Measurements from ENCODE around the gene MARVELD1. TPM values are rescaled to one million over a fixed set of nuclear protein-coding genes. Genes with fewer than 3 reads are reported as not detected.

Gene MARVELD1
- total RNA-seq, 1 donor from 2014 or later: 5.6 TPM

GRCh38 chr10:97738616-97739015 lies 25.1 kb downstream of the MARVELD1 start:
- peaks cover 5% of the 10 kb centered on the region for H3K27me3 Mint-ChIP-seq
- H3K4me3 Mint-ChIP-seq: peak overlapping the region; percentile 96
- H3K36me3 Mint-ChIP-seq (ENCODE audit: low read depth): peaks cover 45% of the 10 kb centered on the region
- H3K4me1 Mint-ChIP-seq: peaks cover 44% of the 10 kb centered on the region
- intact Hi-C loops (cut with micrococcal nuclease): loop anchor here (10.0 kb wide), 2 partner anchors 164 to 314 kb away; partner anchors contain the start of genes ANKRD2 and PGAM1
- no peak for DNase-seq
- peaks cover 9% of the 10 kb centered on the region for H3K9me3 Mint-ChIP-seq
- H3K27ac Mint-ChIP-seq: no peak overlapping the region

DNA sequence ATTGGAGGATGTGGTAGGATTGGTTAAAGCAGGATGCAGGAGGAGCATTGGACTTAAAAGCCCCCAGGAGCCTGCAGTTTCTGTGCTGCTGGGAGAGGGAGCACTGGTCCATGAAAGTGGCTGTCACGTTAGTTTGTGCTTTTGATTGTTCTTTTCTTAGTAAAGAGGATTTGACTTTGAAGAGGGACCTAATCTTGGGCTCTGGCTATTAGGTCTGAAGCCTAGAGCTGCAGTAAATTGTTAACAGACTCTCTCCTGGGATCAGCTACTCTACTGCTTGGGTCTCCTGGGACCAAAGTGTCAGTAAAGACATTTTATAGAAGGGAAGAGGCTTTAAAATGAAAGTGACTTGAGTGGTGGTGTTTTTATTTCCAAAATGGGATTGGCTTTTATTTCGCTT lies 27.1 kb downstream of the MARVELD1 start:
- peaks cover 58% of the 10 kb centered on the region for H3K36me3 Mint-ChIP-seq (ENCODE audit: low read depth)

GRCh38 chr10:97743169-97743943 lies 29.8 kb downstream of the MARVELD1 start:
- DNase-seq: no peak
- Mint-ChIP-seq H3K36me3 (ENCODE audit: low read depth) (peaks cover 64% of the 10 kb centered on the region), H3K4me3 (no peak overlapping the region), H3K4me1 (peaks cover 25% of the 10 kb centered on the region), H3K27me3 (no peaks in the 10 kb centered on the region), H3K9me3 (no peaks in the 10 kb centered on the region), H3K27ac (no peak overlapping the region)
- intact Hi-C loops (cut with micrococcal nuclease): no loop called here

More for the DNA sequence above, 27.1 kb downstream of the MARVELD1 start:
- no peak for DNase-seq
- Mint-ChIP-seq H3K4me3 (no peak overlapping the region), H3K27ac (no peak overlapping the region), H3K9me3 (peaks cover 7% of the 10 kb centered on the region), H3K27me3 (peaks cover 2% of the 10 kb centered on the region), H3K4me1 (peaks cover 46% of the 10 kb centered on the region)
- intact Hi-C loops (cut with micrococcal nuclease): no loop called here

DNA sequence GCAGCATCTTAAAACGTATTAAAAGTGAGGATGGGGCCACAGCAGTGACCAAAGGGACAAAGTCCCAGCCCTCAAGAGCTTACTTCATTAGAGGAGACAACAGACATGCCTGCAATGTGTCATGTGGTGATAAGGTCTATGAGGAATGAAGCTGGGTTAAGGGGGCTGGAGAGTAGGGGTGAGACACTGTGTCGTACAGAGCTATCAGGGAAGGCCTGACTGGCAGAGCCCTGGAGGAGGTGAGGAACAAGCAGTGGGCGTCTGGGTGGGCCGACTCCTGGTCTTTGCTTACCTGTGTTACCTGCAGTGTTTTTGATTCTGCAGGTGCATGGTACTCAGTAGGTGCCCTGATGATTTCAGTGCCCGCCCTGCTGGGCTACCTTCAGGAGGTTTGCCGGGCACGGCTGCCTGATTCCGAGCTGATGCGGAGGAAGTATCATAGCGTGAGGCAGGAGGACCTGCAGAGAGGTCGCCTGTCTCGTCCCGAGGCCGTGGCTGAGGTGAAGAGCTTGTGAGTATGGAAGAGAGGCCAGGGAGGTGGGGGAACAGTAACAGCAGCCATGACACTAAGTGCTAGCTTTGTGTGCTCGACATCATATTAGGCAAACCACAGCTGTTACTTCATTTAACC lies 31.0 kb downstream of the MARVELD1 start:
- Mint-ChIP-seq H3K4me3 (no peak overlapping the region), H3K27ac (no peak overlapping the region), H3K36me3 (ENCODE audit: low read depth) (peaks cover 63% of the 10 kb centered on the region), H3K27me3 (no peaks in the 10 kb centered on the region), H3K9me3 (no peaks in the 10 kb centered on the region), H3K4me1 (peaks cover 24% of the 10 kb centered on the region)
- intact Hi-C loops (cut with micrococcal nuclease): no loop called here
- DNase-seq: no peak

DNA sequence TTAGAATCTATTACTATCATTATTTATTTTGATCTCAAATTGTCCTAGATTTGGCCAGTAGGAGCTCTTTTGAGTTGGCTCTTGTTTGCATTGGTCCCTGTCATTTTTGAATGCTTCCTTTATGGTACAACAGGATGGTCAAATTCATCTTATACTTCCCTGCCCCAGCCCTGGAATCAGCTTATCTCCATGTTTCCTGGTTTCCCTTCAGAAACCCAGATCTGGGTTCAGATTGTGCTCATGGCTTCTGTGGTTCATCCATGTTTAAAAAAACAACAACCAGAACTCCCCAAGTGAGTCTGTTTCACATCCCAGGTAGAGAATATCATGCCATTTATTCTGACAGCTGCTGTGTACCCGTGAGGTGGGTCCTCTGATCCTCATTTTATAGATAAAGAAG lies 34.0 kb downstream of the MARVELD1 start:
- H3K36me3 Mint-ChIP-seq (ENCODE audit: low read depth): peaks cover 60% of the 10 kb centered on the region
- no peak for DNase-seq
- no peaks in the 10 kb centered on the region for H3K27me3 Mint-ChIP-seq
- intact Hi-C loops (cut with micrococcal nuclease): no loop called here
- H3K4me3 Mint-ChIP-seq: no peak overlapping the region
- no peaks in the 10 kb centered on the region for H3K9me3 Mint-ChIP-seq
- H3K4me1 Mint-ChIP-seq: peaks cover 8% of the 10 kb centered on the region
- H3K27ac Mint-ChIP-seq: no peak overlapping the region

GRCh38 chr10:97748116-97748515 lies 34.6 kb downstream of the MARVELD1 start:
- intact Hi-C loops (cut with micrococcal nuclease): no loop called here
- Mint-ChIP-seq H3K9me3 (no peaks in the 10 kb centered on the region), H3K4me3 (no peak overlapping the region), H3K4me1 (peaks cover 5% of the 10 kb centered on the region), H3K27ac (no peak overlapping the region), H3K36me3 (ENCODE audit: low read depth) (peaks cover 58% of the 10 kb centered on the region), H3K27me3 (no peaks in the 10 kb centered on the region)
- no peak for DNase-seq

DNA sequence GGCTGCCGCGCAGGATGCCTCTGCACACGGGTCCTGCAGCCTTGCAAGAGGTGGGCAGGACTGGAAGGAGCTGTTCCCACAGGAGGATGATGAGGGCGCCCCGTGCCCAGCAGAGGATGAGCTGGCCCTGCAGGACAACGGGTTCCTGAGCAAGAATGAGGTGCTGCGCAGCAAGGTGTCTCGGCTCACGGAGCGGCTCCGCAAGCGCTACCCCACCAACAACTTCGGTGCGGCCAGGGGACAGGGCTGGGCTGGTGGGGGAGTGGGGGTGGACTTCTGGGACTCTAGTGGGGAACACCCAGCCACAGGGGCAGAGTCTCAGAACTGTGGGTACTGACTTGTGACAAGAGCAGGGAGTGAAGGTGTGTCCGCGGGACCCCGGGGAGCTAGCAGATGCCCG lies 39.4 kb downstream of the MARVELD1 start:
- intact Hi-C loops (cut with micrococcal nuclease): no loop called here
- Mint-ChIP-seq H3K36me3 (ENCODE audit: low read depth) (peaks cover 60% of the 10 kb centered on the region), H3K9me3 (no peaks in the 10 kb centered on the region), H3K4me1 (no peaks in the 10 kb centered on the region), H3K27ac (no peak overlapping the region), H3K27me3 (no peaks in the 10 kb centered on the region), H3K4me3 (no peak overlapping the region)
- no peak for DNase-seq

DNA sequence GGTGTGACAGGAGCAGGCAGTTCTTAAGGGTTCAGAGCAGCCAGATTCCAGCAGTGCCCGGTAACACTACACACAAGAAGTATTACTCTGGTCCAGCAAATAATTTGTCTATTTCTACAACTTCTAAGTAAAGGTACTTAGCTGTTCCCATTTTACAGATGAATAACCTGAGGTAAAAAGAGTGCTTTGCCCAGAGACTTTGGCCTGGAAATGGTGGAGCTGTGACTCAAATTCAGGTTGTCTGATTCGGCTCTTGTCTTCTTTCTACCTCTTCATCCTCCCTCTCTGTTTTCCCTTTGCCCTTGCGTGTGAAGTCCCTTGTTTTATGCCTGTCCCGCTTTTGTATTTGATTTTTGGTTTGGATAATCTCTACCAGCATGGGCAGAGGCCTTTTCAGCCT lies 41.2 kb downstream of the MARVELD1 start:
- no peaks in the 10 kb centered on the region for H3K9me3 Mint-ChIP-seq
- no peak overlapping the region for H3K27ac Mint-ChIP-seq
- H3K27me3 Mint-ChIP-seq: no peaks in the 10 kb centered on the region
- no peak overlapping the region for H3K4me3 Mint-ChIP-seq
- intact Hi-C loops (cut with micrococcal nuclease): no loop called here
- H3K4me1 Mint-ChIP-seq: no peaks in the 10 kb centered on the region
- peaks cover 57% of the 10 kb centered on the region for H3K36me3 Mint-ChIP-seq (ENCODE audit: low read depth)
- no peak for DNase-seq

- Mint-ChIP-seq H3K27me3 (no peaks in the 10 kb centered on the region), H3K4me3 (no peak overlapping the region), H3K9me3 (no peaks in the 10 kb centered on the region), H3K27ac (no peak overlapping the region), H3K4me1 (no peaks in the 10 kb centered on the region), H3K36me3 (ENCODE audit: low read depth) (peaks cover 52% of the 10 kb centered on the region)
- intact Hi-C loops (cut with micrococcal nuclease): no loop called here
- no peak for DNase-seq
These were observed 42.2 kb downstream of the MARVELD1 start for GRCh38 chr10:97755718-97756117.

GRCh38 chr10:97757471-97757870 lies 43.9 kb downstream of the MARVELD1 start:
- Mint-ChIP-seq H3K36me3 (ENCODE audit: low read depth) (peaks cover 53% of the 10 kb centered on the region), H3K4me3 (no peak overlapping the region), H3K4me1 (no peaks in the 10 kb centered on the region), H3K27me3 (no peaks in the 10 kb centered on the region), H3K9me3 (no peaks in the 10 kb centered on the region), H3K27ac (no peak overlapping the region)
- intact Hi-C loops (cut with micrococcal nuclease): no loop called here
- DNase-seq: no peak

DNA sequence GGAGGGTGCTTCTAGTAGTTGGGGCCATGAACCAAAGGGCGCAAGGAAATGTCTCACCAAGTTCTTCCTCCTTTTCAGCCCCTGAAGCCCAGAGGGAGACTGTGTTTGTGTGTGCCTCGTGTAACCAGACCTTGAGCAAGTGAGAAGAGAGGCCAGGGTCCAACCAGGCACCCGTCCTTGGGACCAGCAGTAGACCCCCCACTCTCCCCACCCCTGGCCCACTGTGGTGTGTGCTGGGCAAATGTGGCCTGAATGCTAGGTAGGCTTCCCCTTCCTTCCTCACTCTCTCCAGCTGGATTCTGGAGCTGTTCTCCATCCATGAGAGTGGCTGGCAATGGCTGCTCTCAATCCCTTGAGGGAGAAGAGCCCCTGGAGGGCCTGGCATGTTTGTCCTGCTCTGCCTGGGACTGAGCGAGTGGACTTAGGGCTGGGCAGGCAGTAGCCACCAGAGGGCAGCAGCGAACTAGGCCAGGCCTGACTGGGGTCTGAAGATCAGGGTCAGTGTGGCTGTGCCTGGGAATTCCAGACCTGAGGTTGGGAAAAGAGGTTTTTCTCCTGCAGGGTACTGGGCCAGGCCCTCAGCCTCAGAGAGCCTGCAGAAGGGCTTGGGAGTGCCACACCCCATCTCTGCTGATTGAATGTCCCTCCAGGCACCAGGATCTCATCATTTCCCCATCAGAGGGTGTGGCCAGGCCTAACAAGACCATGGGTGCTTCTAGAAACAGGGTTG lies 45.8 kb downstream of the MARVELD1 start:
- no peaks in the 10 kb centered on the region for H3K4me1 Mint-ChIP-seq
- no peak overlapping the region for H3K27ac Mint-ChIP-seq
- H3K9me3 Mint-ChIP-seq: no peaks in the 10 kb centered on the region
- H3K27me3 Mint-ChIP-seq: no peaks in the 10 kb centered on the region
- intact Hi-C loops (cut with micrococcal nuclease): loop anchor here (1.0 kb wide), 1 partner anchor 110 kb away; no protein-coding TSS in a partner anchor
- DNase-seq: peak; percentile 83
- no peak overlapping the region for H3K4me3 Mint-ChIP-seq
- H3K36me3 Mint-ChIP-seq (ENCODE audit: low read depth): peaks cover 42% of the 10 kb centered on the region

- Mint-ChIP-seq H3K36me3 (ENCODE audit: low read depth) (peaks cover 37% of the 10 kb centered on the region), H3K9me3 (no peaks in the 10 kb centered on the region), H3K4me1 (no peaks in the 10 kb centered on the region), H3K27me3 (no peaks in the 10 kb centered on the region), H3K27ac (no peak overlapping the region), H3K4me3 (no peak overlapping the region)
- no peak for DNase-seq
- intact Hi-C loops (cut with micrococcal nuclease): loop anchor here (1.0 kb wide), 1 partner anchor 109 kb away; no protein-coding TSS in a partner anchor
These were observed 46.4 kb downstream of the MARVELD1 start for GRCh38 chr10:97759946-97760345.

DNA sequence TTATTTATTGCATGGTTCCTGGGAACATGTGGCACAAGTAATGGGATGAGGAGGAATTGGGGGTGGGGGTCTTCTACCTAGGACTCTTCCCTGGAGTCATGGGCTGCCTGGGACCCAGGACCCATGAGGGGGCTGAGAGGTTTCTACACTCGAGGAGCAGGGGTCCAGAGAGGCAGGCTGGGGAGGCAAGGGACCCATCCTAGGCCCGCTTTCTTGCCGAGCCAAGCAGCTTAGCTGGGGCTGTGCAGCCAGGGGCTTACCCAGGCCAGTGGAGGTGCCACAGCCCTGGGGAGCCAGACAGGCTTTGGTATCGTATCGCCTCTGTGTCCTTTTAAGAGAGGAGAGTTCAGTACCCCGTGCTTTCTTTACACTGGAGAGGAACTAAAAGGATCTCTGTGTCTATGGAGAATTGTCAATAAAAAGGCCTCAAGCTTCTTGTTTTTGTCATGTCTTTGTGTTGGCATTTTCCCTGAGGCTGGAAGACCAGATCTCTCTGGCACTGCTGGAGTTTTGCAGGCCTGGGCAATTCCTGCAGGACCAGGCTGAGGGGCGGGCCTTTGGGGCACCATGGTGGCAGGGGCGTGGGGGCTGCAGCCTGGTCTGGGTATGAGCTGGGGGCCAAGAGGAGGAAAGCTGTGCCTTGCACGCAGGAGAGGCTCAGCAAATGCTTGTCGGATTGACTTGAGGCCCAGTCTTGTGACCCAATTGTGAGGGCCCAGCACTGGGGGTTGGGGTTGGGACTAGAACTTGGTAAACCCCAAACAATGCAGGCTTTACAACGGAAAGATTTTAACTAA lies 47.1 kb downstream of the MARVELD1 start:
- no peaks in the 10 kb centered on the region for H3K27me3 Mint-ChIP-seq
- H3K4me3 Mint-ChIP-seq: no peak overlapping the region
- intact Hi-C loops (cut with micrococcal nuclease): no loop called here
- peaks cover 31% of the 10 kb centered on the region for H3K36me3 Mint-ChIP-seq (ENCODE audit: low read depth)
- H3K4me1 Mint-ChIP-seq: no peaks in the 10 kb centered on the region
- H3K27ac Mint-ChIP-seq: peak overlapping the region; percentile 34
- H3K9me3 Mint-ChIP-seq: no peaks in the 10 kb centered on the region
- no peak for DNase-seq
